Kidney glomerular epithelial cell (primary cell): ENCODE measurements around the gene PROCA1.

ENCODE experiments used
- DNase-seq: peaks from one replicate; lab custom pipeline; 2025; lab: John Stamatoyannopoulos, UW

PROCA1 gene

GRCh38 chr17:28707339-28707720 is 4.4 kb downstream of the PROCA1 start:
- no peak for DNase-seq

- DNase-seq: no peak
These were observed 5.0 kb downstream of the PROCA1 start for GRCh38 chr17:28706471-28707338.

DNA sequence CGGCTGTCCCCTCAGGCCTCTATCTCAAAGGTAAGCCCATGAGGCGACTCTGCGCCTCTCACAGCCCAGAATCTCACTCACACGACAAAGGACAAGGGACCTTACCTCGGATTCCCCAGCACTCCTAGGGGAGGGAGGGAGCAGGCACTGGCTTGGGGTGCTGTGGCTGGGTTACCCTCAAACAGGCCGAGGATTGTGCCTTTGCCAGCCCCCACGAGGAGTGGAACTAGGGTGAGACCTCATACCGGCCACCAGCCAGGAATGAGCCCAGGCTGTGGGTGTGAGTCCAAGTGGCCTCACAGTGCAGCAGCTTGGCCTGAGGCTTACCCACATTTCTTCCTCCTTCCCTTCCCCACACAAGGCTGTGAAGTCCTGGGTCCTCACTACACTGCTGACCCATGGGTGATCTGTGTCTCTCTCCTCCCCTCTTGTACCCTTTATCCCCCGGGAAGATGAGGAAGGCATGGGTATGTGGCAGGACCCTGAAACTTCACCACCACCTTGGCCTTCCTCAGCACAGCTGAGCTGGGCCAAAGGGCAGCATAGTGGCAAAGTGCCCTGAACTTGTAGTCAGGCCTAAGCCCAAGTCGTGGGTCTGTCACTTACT is 5.9 kb downstream of the PROCA1 start:
- no peak for DNase-seq

DNA sequence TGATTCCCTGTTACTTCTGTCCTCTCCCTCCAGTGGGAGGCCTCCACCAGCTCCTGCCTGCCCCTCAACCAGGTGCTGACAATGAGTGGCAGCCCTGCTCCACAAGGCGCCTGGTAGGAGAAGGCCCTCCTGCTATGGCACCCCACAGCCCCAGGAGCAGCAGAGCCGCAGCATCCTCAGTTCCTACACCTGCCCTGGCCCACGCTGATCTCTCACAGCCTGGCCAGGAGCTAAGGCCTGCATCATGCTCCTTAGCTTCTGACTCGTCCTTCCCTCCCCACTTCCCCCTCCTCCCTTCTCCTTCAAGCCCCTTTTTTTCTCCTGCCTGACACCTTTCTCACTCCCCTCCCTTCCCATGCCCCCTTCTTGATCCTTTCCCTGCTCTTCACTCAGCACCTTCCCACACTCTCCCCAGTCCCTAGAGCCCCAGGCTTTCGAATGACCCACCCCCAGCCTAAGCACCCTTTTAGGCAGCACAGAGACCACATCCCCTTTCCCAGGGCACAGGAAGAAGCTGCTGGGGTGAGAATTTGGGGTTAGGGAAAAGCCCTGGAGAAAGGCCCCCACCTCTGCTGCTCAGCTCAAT is 6.5 kb downstream of the PROCA1 start:
- no peak for DNase-seq

GRCh38 chr17:28704219-28704858 is 7.3 kb downstream of the PROCA1 start:
- DNase-seq: no peak

DNA sequence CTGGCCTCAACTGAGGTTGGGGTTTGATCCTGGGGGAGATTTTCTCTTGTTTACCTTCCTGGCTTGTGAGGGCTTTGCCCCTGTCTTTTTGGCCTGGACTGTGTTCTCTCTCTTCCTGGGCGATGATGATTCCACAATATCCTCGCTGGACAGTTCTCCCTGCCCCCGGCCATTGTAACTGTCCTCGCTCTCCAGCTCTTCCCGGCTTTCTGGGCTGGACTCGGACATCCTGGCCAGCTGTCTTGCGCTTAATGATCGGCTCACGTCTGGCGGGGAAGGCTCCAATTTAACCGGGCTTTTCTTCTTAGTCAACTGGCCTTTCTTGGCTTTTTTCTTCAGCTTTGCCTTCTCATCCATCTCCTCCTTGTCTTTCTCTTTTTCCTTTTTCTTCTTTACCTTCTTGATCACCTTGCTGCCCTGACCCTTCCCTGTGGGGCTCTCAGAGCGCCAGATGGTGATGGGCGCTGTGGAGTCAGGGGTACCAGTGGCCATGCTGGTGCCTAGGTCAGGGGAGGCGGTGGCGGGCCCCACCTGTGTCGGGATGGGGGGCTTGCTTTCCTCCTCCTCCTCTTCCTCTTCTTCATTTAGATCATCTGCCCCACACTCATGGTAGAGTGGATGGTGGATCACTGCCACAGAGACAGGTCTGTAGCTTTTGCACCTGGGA is 8.0 kb downstream of the PROCA1 start:
- no peak for DNase-seq

GRCh38 chr17:28702752-28703150 is 8.9 kb downstream of the PROCA1 start:
- no peak for DNase-seq

GRCh38 chr17:28702026-28702751 is 9.5 kb downstream of the PROCA1 start:
- DNase-seq: no peak

GRCh38 chr17:28700830-28701492 is 10.7 kb downstream of the PROCA1 start:
- DNase-seq: no peak

GRCh38 chr17:28700278-28700677 is 11.4 kb downstream of the PROCA1 start:
- no peak for DNase-seq

GRCh38 chr17:28698253-28698941 is 13.3 kb downstream of the PROCA1 start:
- no peak for DNase-seq

DNA sequence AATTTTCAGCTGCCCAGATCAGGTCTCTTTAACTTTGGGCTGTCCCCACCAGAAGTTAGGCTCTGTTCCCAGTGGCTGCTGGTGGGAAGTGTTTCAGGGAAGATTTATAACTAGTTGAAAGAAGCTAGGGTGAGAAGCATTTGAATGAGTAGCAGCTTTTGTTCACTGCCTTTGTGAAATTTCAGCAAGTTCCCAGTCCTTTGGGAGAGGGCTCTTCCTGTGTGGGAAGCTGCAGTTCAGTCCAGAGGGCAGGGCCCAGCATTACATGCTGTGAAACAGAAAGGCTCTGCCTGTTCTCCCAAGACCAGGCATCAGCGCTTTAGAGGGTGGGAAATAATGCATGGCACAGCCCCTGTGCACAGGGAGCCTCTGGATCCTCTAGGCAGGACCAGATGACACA is 17.8 kb downstream of the PROCA1 start:
- no peak for DNase-seq

DNA sequence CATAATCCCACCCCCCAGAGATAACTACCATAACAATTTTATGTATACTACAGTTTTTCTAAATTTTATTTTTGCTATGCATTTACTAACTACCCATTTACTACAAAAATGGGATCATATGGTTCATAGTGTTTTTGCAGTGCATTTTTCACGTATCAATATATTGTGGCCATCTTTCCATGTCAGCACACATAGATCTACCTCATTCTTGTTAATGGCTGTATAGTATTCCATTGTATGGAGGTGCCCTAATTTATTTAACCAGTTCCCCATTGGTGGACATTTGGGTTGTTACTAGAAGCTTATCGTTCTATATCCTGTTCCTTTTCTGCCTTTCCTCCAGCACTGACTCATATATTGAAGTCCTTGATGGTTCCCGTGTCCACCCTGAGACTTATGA is 22.7 kb downstream of the PROCA1 start:
- DNase-seq: no peak

DNA sequence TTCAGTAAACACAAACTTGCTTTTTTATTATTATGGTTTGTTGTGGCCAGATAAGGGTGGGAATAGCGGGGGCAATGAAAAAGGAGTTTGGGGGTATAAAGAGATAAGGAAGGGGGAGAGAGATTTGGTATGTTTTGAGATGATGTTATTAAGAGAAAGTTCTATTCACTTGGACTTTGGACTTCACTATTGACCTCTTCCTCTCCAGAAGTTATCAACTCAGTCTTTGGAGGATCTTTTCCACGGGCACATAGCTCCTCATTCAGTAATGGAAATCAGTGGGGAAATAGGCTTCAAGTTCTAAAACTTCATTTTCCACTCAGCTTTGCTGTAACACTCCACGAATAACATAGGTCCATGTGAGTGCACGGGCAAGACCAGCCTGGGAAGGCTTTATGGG is 23.2 kb downstream of the PROCA1 start:
- DNase-seq: no peak

DNA sequence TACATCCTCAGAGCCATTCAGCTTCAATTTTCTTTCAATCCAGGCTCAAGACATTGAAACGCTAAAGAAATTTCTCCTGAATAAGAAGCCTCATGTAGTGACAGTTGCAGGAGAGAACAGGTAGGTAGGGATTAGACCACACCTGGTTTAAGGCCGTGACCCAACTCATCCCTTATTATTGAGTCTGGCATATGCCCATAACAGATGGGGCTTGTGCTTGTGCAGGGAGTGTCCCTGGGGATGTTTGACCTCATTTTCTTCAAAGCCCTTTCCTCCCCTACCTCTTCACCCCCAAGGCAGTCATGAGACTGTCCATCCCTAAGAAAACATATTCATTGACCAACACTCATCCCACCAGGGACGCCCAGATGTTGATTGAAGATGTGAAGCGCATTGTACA is 25.4 kb downstream of the PROCA1 start:
- DNase-seq: no peak

GRCh38 chr17:28685366-28685765 is 26.3 kb downstream of the PROCA1 start:
- DNase-seq: no peak

DNA sequence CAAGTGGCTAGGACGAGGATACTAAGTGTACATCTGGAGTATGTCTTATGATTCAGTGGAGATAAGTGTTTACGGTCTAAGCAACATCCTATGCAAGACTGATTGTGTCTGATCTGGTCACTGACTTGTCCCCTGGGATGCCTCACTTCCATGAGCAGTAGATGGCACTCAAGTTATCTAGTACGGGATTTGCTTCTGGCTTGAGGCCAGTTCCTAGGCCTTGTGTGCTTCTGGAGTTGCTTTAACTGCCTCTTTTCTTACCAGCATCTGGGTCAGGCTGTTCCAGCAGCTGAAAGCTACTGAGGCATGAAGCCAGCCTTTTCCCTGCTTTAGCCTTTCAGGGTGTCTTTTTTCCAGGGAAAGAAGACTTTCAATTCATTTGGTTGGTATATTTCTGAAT is 26.7 kb downstream of the PROCA1 start:
- DNase-seq: no peak

- no peak for DNase-seq
These were observed 29.0 kb downstream of the PROCA1 start for GRCh38 chr17:28682655-28683054.

DNA sequence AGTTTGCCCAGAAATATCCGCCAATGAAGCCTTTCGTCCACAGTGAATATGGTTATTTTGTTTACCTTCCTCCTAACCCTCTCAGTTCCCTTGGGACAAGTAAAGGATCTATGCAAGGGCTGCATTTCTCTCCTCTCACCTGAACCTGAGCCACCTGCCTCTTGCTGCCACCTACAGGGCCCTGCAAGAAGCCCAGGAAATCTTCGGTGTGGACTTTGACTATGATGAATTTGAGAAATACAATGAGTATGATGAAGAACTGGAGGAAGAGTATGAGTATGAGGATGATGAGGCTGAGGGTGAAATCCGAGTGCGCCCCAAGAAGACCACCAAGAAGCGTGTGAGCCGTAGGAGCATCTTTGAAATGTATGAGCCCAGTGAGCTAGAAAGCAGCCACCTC is 35.7 kb downstream of the PROCA1 start:
- DNase-seq: peak; percentile 6

GRCh38 chr17:28675490-28675889 is 36.2 kb downstream of the PROCA1 start:
- no peak for DNase-seq
